KBM-7 (cell line): ENCODE results near the gene UBB.
A peak's percentile ranks its signal among the peaks of the same experiment; 100 is the strongest.
"Not testable (repeated sequence)": the region's sequence is repeated elsewhere in the genome, so short reads cannot be mapped to it uniquely, and the experiment has no call there.

Experiments used
- DNase-seq: peaks from one replicate; pipeline ENCODE4 v3.0.0-alpha.2; 2015
- in situ Hi-C: fragments of 300-500 bp; cut with MboI; formaldehyde crosslinking; loops from 2 replicates; pipeline ENCODE4 v1.14.3; 2020; ENCODE audit warnings: low sequenced_read_pairs, low pct_unique_long_range_greater_than_20kb, mixed read lengths

The UBB gene

GRCh38 chr17:16371742-16372141, 9.1 kb upstream of the UBB start:
- in situ Hi-C loops = no loop called here
- DNase-seq = no peak

GRCh38 chr17:16374146-16374938, 6.5 kb upstream of the UBB start:
- DNase-seq = no peak
- in situ Hi-C loops = no loop called here

GRCh38 chr17:16377941-16378341, 3.0 kb upstream of the UBB start:
- in situ Hi-C loops = no loop called here
- DNase-seq = no peak

GRCh38 chr17:16378636-16379282, 2.1 kb upstream of the UBB start:
- in situ Hi-C loops = no loop called here

GRCh38 chr17:16379654-16380053, 1.2 kb upstream of the UBB start:
- in situ Hi-C loops = no loop called here
- no peak for DNase-seq

More at GRCh38 chr17:16378636-16379282, 2.1 kb upstream of the UBB start:
- no peak for DNase-seq

- no peak for DNase-seq
- in situ Hi-C loops = no loop called here
Measured at GRCh38 chr17:16381496-16381820, 567 bp downstream of the UBB start.

- no peak for DNase-seq
- in situ Hi-C loops = no loop called here
Measured at GRCh38 chr17:16383216-16383615, 2.3 kb downstream of the UBB start.

- in situ Hi-C loops = no loop called here
- no peak for DNase-seq
Measured at GRCh38 chr17:16383772-16384287, 2.9 kb downstream of the UBB start.

- no peak for DNase-seq
- in situ Hi-C loops = no loop called here
Measured at GRCh38 chr17:16384557-16384956, 3.7 kb downstream of the UBB start.

GRCh38 chr17:16386126-16386507, 5.2 kb downstream of the UBB start:
- in situ Hi-C loops, DNase-seq: not testable (repeated sequence)

GRCh38 chr17:16391451-16391850, 10.6 kb downstream of the UBB start:
- in situ Hi-C loops = no loop called here
- DNase-seq = no peak

- in situ Hi-C loops, DNase-seq: not testable (repeated sequence)
Measured at GRCh38 chr17:16392491-16392890, 11.6 kb downstream of the UBB start.

GRCh38 chr17:16395887-16396286, 15.0 kb downstream of the UBB start:
- in situ Hi-C loops, DNase-seq: not testable (repeated sequence)

- DNase-seq, in situ Hi-C loops: not testable (repeated sequence)
Measured at GRCh38 chr17:16396693-16397092, 15.8 kb downstream of the UBB start.

GRCh38 chr17:16398270-16399267, 17.7 kb downstream of the UBB start:
- DNase-seq = peak; percentile 43

GRCh38 chr17:16403847-16404246, 23.0 kb downstream of the UBB start:
- DNase-seq, in situ Hi-C loops: not testable (repeated sequence)

More at GRCh38 chr17:16398270-16399267, 17.7 kb downstream of the UBB start:
- in situ Hi-C loops = no loop called here

GRCh38 chr17:16406742-16407674, 26.1 kb downstream of the UBB start:
- DNase-seq = no peak
- in situ Hi-C loops = no loop called here

GRCh38 chr17:16407911-16408588, 27.2 kb downstream of the UBB start:
- no peak for DNase-seq
- in situ Hi-C loops = no loop called here
